HUES64 (cell line): ENCODE results near the gene MAP3K20.
"Not testable (repeated sequence)": the region's sequence is repeated elsewhere in the genome, so short reads cannot be mapped to it uniquely, and the experiment has no call there.

Source experiments
- H3K27ac ChIP-seq: 2 replicates; pipeline ENCODE4 v1.7.0; 2013; ENCODE audit warnings: low read depth, low read length, inconsistent platforms
- H3K27me3 ChIP-seq: 2 replicates; pipeline ENCODE4 v1.6.1; 2013; ENCODE audit warnings: mild to moderate bottlenecking, low read length; ENCODE audit not compliant: insufficient read depth
- H3K36me3 ChIP-seq: 2 replicates; pipeline ENCODE4 v1.6.1; 2013; ENCODE audit warnings: mild to moderate bottlenecking, low read length; ENCODE audit not compliant: insufficient read depth
- H3K4me1 ChIP-seq: 2 replicates; pipeline ENCODE4 v1.6.1; 2013; ENCODE audit warnings: mild to moderate bottlenecking, low read length, moderate library complexity; ENCODE audit not compliant: insufficient read depth
- H3K4me3 ChIP-seq: 2 replicates; pipeline ENCODE4 v1.5.1; 2013; ENCODE audit warnings: mild to moderate bottlenecking, low read length, moderate library complexity
- H3K9ac ChIP-seq: 2 replicates; pipeline ENCODE4 v1.6.1; 2013; ENCODE audit warnings: mild to moderate bottlenecking, low read depth, low read length
- H3K9me3 ChIP-seq: 2 replicates; pipeline ENCODE4 v1.6.1; 2013; ENCODE audit warnings: low read depth, low read length; ENCODE audit not compliant: insufficient read depth
- WGBS: fragments of 150-250, 120-280 bp; methylation state at CpG from one replicate; pipeline ENCODE4 v1.1.7; 2013; ENCODE audit warnings: missing lambda C conversion rate; 5-methylcytosine and 5-hydroxymethylcytosine counted together

MAP3K20 gene

DNA sequence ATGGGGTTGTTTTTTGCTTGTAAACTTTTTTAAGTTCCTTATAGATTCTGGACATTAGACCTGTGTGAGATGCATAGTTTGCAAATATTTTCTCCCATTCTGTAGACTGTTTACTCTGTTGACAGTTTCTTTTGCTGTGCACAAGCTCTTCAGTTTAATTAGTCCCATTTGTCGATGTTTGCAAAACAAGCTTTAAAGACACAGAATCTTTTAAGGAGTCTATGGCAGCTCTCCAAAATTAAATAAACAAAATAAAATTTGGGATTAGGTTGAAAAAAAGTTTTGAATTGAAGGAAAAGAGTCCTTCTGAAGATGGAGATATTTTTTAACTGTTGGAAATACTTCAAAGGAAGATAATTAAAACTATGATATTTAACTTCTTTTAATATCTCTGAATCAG is 88.8 kb downstream of the MAP3K20 start:
- H3K9me3 ChIP-seq, result 0 out of 2 replicates have a peak, but pooled peaks cover 4% of the 10 kb centered on the region
- H3K9ac ChIP-seq, result no peak overlapping the region
- WGBS, result 94% methylated on average over 1 of the region's 1 CpG
- no peak overlapping the region for H3K4me3 ChIP-seq
- no peaks in the 10 kb centered on the region for H3K27me3 ChIP-seq
- no peak overlapping the region for H3K27ac ChIP-seq
- no peaks in the 10 kb centered on the region for H3K36me3 ChIP-seq
- no peaks in the 10 kb centered on the region for H3K4me1 ChIP-seq

DNA sequence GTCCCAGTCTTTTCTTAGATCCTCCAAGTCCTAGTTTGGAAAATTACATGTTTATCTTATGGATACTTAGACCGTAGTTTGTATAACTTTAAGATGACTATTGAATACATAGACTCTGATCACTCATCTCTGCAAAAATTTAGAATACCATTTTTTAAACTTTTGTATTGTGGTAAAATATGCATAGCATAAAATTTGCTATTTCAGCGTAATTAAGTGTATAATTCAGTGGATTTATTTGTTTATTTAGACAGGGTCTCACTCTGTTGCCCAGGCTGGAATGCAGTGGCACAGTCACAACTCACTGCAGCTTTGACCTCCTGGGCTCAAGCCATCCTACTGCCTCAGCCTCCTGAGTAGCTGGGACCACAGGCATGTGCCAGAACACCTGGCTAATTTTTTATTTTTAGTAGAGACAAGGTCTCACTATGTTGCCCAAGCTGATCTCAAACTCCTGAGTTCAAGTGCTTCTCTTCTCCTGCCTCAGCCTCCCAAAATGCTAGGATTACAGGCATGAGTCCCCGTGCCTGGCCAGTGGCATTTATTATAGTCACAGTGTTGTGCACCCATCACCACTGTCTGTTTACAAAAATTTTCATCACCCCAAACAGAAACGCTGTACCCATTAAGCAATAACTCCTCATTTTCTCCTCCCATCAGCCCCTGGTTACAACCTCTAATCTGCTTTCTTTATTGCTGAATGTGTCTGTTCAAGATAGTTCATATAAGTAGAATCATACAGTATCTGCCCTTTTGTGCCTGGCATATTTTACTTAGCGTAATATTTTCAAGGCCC is 90.0 kb downstream of the MAP3K20 start:
- H3K4me1 ChIP-seq, result no peaks in the 10 kb centered on the region
- H3K27me3 ChIP-seq, result no peaks in the 10 kb centered on the region
- WGBS, result 97% methylated on average over 4 of the region's 5 CpGs
- H3K4me3 ChIP-seq, result no peak overlapping the region
- no peak overlapping the region for H3K9ac ChIP-seq
- no peaks in the 10 kb centered on the region for H3K36me3 ChIP-seq
- H3K9me3 ChIP-seq, result 0 out of 2 replicates have a peak, but pooled peaks cover 4% of the 10 kb centered on the region
- H3K27ac ChIP-seq, result no peak overlapping the region

DNA sequence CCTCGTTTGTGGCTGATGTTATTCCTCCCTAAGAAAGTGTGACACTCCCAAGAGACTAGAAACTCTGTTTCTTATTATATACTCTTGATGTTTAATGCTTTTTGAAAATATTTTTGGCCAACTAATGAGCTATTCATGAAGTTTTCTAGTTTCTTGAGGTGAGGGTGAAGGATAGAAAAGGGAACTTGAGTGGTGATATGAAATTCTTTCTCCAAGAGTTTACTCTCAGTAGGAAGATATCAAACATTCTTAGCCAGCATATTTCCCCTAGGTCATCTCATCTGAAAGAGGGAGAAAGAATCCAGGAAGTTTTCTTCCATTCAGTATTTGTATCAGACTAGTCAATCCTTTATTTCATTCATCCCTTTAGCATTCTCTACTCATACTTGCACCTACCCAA is 95.7 kb downstream of the MAP3K20 start:
- Histone ChIP-seq H3K4me1 (no peaks in the 10 kb centered on the region), H3K9ac (no peak overlapping the region), H3K9me3 (no peaks in the 10 kb centered on the region), H3K27ac (no peak overlapping the region), H3K36me3 (no peaks in the 10 kb centered on the region), H3K4me3 (no peak overlapping the region), H3K27me3 (no peaks in the 10 kb centered on the region)
- WGBS, result no CpG with 5 or more reads among the region's 1 CpG

DNA sequence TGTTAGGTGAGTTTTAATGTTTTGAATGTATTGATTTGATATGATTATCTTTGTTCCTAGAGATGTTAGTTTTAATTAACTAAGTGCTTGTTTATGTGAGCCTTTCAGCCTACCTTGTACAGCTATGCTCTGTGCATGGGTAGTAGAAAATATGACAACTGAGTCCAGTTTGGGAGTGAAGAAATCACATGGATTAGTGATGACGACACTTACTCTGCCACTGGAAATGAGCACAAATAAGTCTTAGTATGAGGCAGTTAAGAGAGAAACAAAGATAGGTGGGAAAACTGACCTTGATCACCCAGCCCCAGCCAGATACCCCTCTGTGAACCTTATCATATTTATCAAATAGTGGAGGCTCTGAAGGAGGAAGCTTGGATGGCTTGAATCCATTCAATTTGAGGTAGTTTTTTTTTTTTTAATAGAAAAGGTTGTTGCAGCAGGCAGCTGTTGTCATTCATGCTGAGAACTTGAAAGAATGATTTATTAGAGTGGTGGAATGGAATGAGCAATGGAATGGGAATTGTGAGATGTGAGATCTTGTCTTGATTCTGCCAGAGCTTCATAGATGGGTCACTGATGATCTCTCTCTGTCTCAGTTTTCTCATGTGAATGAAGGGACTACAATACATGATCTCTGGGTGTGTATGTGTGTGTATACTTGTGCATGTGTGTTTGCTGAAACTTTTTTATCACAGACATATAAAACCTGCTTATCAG is 96.4 kb downstream of the MAP3K20 start:
- Histone ChIP-seq H3K27ac (no peak overlapping the region), H3K4me1 (no peaks in the 10 kb centered on the region), H3K4me3 (no peak overlapping the region), H3K27me3 (no peaks in the 10 kb centered on the region), H3K9me3 (no peaks in the 10 kb centered on the region), H3K9ac (no peak overlapping the region), H3K36me3 (no peaks in the 10 kb centered on the region)
- WGBS, result 95% methylated on average over 1 of the region's 1 CpG

DNA sequence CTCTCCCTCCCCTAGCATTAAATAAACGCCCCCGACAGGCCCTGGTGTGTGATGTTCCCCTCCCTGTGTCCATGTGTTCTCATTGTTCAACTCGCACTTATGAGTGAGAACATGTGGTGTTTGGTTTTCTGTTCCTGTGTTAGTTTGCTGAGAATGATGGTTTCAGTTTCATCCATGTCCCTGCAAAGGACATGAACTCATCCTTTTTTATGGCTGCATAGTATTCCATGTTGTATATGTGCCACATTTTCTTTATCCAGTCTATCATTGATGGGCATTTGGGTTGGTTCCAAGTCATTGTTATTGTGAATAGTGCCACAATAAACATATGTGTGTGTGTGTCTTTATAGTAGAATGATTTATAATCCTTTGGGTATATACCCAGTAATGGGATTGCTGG is 98.7 kb downstream of the MAP3K20 start:
- not testable (repeated sequence) for H3K4me1 ChIP-seq, H3K27ac ChIP-seq, H3K9me3 ChIP-seq, H3K4me3 ChIP-seq, H3K36me3 ChIP-seq, H3K9ac ChIP-seq, H3K27me3 ChIP-seq
- 93% methylated on average over 3 of the region's 3 CpGs for WGBS

DNA sequence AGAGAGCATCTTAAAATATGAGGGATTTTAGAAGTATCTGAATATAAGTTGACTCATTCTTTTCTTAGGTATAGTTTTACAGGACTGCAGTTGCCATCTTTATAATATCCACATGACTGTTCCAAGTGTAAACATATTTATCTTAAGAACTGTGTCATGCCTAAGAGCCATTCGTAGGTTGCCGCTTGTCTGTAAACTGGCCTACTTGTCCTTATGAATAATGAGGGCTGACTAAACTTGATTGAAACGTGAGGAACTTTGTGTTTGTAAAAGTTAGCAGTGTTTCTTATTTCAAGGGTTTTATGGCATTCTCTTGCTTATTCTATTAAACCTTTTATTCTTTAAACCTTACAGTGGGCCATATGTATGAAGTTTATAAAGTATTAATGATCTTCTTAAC is 99.6 kb downstream of the MAP3K20 start:
- Histone ChIP-seq H3K9me3 (no peaks in the 10 kb centered on the region), H3K36me3 (no peaks in the 10 kb centered on the region), H3K4me1 (no peaks in the 10 kb centered on the region), H3K4me3 (no peak overlapping the region), H3K27ac (no peak overlapping the region), H3K27me3 (no peaks in the 10 kb centered on the region), H3K9ac (no peak overlapping the region)
- WGBS, result 96% methylated on average over 3 of the region's 3 CpGs

DNA sequence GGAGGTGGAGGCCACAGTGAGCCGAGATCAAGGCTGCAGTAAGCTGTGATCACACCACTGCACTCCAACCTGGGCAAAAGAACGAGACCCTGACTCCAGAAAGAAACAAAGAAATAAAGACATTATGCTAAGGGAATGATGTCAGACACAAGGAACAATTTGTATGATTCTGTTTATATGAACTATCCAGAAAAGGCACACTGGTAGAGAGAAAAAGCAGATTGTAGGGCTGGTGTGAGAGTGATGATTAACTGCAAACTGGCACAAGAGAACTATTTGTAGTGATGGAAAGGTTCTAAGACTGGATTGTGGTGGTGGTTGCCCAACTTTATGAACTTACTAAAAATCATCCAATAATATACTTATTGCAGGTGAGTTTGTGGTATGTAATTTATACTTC is 106.3 kb downstream of the MAP3K20 start:
- H3K4me3 ChIP-seq, result no peak overlapping the region
- H3K9ac ChIP-seq, result no peak overlapping the region
- 87% methylated on average over 2 of the region's 2 CpGs for WGBS
- peaks cover 4% of the 10 kb centered on the region; the same call in 1 of the 2 replicates for H3K9me3 ChIP-seq
- H3K27me3 ChIP-seq, result no peaks in the 10 kb centered on the region
- no peak overlapping the region for H3K27ac ChIP-seq
- H3K4me1 ChIP-seq, result peaks cover 10% of the 10 kb centered on the region
- no peaks in the 10 kb centered on the region for H3K36me3 ChIP-seq

DNA sequence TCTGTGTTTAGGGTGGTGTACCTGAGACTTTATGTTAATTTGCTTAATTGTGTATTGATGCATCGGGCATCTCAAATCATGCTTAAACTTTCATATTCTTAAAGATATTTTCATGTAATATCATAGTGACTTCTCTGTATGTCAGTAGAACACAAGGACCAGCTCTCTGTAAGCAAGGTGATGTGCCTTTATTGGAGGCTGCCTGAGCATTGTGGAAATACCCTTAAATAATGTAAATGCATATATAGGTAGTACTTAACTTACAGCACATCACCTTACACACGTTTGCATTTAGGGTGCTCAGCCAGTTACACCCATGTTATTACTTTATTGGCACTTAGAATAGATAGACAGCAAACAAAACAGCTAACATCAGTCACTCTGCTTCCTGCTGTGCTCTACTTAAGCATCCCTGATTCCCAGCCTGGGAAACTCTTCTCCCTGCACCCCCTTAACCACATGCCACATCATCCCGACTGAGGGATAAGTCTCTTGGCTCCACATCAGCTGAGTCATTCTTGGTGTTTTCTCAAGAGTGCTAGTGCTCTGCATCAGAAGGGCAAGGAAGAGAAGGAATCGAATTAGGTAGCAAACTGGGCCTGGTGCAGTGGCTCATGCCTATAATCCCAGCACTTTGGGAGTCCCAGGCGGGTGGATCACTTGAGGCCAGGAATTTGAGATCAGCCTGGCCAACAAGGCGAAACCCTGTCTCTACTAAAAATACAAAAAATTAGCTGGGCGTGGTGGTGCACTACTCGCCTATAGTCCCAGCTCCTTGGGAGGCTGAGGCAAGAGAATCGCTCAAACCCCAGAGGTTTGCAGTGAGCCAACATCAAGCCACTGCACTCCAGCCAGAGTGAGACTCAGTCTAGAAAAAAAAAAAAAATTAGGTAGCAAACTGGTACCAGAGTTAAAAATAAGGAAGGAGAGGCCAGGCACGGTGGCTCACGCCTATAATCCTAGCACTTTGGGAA is 108.7 kb downstream of the MAP3K20 start:
- H3K36me3 ChIP-seq, result no peaks in the 10 kb centered on the region
- peaks cover 20% of the 10 kb centered on the region for H3K4me1 ChIP-seq
- 76% methylated on average over 10 of the region's 11 CpGs for WGBS
- H3K27me3 ChIP-seq, result no peaks in the 10 kb centered on the region
- H3K9ac ChIP-seq, result no peak overlapping the region
- peaks cover 4% of the 10 kb centered on the region; the same call in 1 of the 2 replicates for H3K9me3 ChIP-seq
- H3K4me3 ChIP-seq, result no peak overlapping the region
- peak overlapping the region; percentile 25; the same call in 1 of the 2 replicates for H3K27ac ChIP-seq

DNA sequence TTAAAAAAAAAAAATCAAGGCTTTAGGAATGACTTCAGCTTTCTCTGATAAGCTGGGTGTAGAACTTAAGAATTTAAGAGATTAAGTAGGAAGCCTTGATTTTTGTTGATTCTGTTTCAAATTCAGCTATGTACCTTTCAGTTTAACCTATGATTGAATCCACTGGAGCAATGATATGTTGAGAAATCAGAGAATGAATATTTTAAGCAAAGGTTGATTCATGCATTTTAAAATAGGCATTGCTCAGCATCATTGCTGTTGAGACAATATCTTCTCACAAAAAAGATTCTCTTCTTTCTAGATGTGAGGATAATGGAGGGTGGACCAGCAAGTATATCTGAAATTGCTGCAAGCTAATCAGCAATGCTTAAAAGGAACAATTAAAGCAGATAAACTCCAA is 109.8 kb downstream of the MAP3K20 start:
- Histone ChIP-seq H3K4me3 (no peak overlapping the region), H3K9ac (no peak overlapping the region), H3K27ac (no peak overlapping the region), H3K36me3 (no peaks in the 10 kb centered on the region), H3K4me1 (peaks cover 20% of the 10 kb centered on the region), H3K27me3 (no peaks in the 10 kb centered on the region), H3K9me3 (peaks cover 4% of the 10 kb centered on the region; the same call in 1 of the 2 replicates)

DNA sequence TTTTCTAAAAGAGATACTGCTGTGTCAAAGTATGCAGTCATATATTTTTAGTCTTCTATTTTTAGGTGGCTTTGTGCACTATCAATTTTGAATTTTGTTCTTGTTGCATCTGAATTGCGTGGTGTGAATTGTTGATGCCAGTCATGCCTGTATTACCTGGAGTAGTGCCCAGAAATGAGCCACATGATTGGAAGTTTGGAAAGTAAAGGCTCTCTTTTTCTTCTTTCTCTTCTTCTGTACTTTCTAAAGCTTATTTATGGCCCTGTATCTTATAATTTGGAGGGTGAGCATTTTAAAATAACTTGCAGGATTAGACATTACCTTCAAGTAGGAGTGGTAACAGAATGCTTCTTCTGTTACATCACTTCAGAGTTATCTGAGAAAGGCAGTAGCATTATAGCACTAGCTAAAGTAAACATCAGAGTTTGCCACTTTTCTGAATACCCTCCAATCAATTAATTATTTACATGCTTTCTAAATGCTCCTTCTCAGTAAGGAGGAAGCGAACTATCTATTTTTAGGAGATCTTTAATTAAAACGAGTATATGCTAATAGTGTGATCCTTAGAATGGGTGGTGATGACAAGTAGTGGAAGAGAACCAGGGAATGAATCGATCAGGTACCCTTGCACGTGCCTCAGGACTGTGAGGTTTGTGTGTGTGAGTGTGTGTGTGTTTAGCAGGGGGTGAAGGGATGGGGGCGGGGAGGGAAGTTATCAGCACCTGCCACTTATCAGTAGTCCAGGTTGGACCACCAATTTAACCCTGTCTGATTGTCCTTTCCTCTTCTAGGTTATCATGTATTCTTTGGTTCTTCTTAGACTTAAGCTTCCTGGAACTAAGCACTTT is 112.5 kb downstream of the MAP3K20 start:
- Histone ChIP-seq H3K27ac (no peak overlapping the region), H3K4me1 (peaks cover 45% of the 10 kb centered on the region), H3K9ac (no peak overlapping the region), H3K4me3 (no peak overlapping the region), H3K27me3 (no peaks in the 10 kb centered on the region), H3K9me3 (no peaks in the 10 kb centered on the region), H3K36me3 (no peaks in the 10 kb centered on the region)
- WGBS, result 82% methylated on average over 6 of the region's 6 CpGs
